GM19328 (cell line): ENCODE measurements around the gene AMPD2.
"Not testable (repeated sequence)": the region's sequence is repeated elsewhere in the genome, so short reads cannot be mapped to it uniquely, and the experiment has no call there.

ENCODE experiments used
- ATAC-seq: cut with Tn5 transposase; IDR thresholded peaks from one replicate; pipeline ENCODE4 v1.9.1; 2021; ENCODE audit warnings: mild to moderate bottlenecking, moderate library complexity; ENCODE audit not compliant: unreplicated experiment

Gene AMPD2

DNA sequence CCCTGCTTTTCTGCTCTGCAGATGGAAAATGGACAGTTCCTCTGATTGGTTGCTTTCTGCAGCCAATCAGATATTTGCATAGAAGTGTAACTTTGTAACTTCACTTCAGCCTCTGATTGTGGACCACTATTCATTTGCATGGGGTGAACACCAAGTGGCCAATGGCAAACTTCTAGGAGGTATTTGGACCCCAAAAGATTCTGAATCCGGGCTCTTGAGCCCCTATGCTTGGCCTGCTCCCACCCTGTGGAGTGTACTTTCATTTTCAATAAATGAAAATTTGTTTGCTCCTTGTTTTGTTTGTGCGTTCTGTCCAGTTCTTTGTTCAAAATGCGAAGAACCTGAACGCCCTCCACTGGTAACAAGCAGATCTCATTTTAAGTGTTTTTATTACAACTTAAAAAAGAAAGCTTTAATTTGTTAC lies 29.9 kb downstream of the AMPD2 start:
- no peak for ATAC-seq

- no peak for ATAC-seq
These were observed 31.0 kb downstream of the AMPD2 start for GRCh38 chr1:109650609-109651008.

- no peak for ATAC-seq
These were observed 32.8 kb downstream of the AMPD2 start for GRCh38 chr1:109652402-109652801.

DNA sequence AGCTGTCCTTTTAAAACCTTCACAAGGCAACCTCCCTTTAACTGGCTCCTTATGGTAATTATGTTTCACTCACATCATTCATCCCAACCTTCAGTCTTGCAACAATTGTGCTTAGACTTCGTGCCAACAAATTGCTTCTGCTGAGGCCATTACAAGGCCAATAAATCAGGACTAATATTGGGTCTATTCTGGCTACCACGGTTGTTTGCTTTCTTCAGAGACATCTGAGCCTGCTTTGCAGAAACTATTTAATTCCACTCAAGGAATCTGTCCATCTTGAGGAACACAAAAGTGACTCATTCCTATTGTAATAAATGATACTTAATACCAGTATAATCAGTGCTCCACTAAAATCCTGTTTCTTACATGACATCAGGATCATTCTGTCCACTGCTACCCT lies 33.7 kb downstream of the AMPD2 start:
- ATAC-seq: no peak

- no peak for ATAC-seq
These were observed 34.9 kb downstream of the AMPD2 start for GRCh38 chr1:109654519-109654918.

GRCh38 chr1:109655615-109656519 lies 36.2 kb downstream of the AMPD2 start, which contains the start of gene GSTM4:
Gene GSTM4, plus strand, starts transcription at chr1:109656099. Its CDS starts 291 bp downstream, at chr1:109656390.
- peak; percentile 84 for ATAC-seq

DNA sequence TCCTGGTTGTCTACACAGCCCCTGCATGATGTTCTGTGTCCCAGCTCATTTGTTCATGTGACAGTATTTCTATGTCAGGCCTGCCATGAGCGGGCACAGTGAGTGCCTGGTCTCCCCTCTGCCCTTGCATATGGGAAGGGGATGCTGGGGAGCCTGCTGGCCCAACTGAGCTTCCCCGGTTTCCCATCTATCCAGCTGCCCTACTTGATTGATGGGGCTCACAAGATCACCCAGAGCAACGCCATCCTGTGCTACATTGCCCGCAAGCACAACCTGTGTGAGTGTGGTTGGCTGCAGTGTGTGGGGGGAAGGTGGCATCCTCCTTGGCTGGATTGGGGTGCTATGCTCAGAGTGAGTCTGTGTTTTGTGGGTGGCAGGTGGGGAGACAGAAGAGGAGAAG lies 37.8 kb downstream of the AMPD2 start:
- no peak for ATAC-seq

- ATAC-seq: no peak
These were observed 38.3 kb downstream of the AMPD2 start for GRCh38 chr1:109657970-109658369.

DNA sequence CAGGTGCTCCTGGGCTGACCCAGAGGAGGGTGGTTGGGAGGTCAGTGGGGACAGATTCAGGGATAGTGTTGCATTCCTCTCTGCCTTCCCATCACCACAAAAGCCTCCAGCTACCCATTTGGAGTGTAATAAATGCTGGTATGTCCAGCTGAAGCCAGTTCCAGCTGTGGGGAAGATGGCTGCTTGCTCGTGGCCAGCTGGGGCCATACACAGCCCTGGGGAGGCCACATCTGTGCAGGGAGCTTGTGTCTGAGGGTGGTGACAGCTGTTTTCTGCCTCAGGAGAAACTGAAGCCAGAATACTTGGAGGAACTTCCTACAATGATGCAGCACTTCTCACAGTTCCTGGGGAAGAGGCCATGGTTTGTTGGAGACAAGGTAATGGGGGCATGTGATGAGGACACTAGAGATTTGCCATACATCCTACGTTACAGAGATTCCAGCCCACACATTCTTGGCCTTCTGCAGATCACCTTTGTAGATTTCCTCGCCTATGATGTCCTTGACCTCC lies 39.0 kb downstream of the AMPD2 start:
- ATAC-seq: no peak

DNA sequence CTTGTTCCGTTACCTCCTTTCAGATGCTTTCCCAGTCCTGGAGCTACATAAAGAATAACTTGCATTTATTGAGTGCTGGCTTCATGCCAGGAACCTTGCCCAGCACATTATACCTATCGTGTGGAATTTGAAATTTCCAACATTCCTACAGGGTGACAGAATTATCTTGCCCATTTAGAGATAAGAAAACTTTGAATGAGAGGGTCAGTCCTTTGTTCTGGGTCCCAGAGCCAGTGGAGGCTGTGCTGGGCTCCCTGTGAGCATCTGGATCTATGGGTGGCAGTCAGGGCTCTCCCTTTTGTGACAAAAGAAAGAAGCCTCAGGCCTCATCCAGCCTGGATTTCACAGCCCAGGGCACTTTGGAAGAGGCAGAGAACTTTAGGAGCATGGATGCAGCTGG lies 39.5 kb downstream of the AMPD2 start:
- ATAC-seq: no peak

DNA sequence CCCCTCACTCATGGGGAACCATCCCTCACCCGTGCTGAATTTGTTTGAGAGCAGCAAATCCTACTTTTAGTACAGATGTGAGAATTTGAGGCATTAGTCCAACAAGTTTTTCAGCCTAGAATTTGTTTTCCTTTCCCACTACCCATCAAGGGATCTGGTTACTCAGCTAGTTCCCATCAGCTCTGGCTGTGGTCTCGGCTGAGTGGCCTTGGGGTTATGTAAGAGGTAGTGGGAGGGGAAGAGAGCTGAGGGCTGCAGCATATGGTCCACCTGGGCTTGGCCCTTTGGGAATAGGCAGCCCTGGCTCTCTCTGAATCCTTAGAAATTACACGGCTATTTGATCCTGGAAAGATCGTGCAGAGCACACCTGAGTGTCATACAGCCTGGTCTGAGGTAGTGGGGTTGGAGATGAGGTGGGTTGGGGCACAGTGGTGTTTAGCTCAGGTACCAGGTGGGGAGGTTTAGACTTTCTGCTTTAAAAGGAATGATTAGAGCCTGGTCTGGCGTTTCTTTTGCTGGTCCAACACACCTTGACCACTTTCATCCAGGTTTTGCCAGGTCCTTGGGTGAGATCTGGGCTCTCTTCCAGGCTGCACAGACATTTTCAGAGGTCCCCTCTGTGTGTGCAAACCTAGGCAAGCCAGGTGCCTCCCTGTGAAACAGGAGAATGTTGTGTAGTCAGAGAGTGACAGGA lies 40.5 kb downstream of the AMPD2 start:
- ATAC-seq: no peak

GRCh38 chr1:109660691-109661026 lies 41.0 kb downstream of the AMPD2 start:
- ATAC-seq: not testable (repeated sequence)

DNA sequence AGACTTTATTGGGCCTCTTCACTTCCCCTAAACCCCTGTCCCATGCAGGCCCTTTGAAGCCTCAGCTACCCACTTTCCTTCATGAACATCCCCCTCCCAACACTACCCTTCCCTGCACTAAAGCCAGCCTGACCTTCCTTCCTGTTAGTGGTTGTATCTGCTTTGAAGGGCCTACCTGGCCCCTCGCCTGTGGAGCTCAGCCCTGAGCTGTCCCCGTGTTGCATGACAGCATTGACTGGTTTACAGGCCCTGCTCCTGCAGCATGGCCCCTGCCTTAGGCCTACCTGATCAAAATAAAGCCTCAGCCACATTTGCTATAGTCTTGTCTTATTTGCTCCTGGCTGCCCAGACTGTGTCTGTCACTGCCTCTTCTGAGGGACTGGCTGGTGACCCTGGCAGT lies 41.8 kb downstream of the AMPD2 start:
- ATAC-seq: no peak

DNA sequence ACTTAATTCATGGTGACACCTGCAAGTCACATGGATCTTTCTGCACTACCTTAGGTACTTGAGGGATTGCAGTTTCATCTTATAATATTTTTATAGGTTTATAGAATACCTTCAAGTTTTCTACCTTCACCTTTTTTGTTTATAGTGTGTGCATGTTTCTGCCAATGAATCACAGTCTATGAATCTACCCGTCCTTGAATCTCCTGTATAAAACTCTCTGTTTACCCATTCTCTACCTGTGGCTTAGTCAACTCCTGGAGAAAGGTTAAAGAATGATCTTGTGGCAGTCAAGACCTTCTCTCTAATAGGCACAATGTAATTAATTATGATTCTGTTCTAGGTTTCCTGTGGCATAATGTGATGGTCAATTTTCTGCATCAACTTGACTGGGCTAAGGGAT lies 45.0 kb downstream of the AMPD2 start:
- ATAC-seq: no peak

- peak; percentile 97 for ATAC-seq
These were observed 48.0 kb downstream of the AMPD2 start, which contains the start of gene GSTM2 for GRCh38 chr1:109667452-109668122. Gene GSTM2, plus strand, starts transcription at chr1:109668057. Its CDS starts 59 bp downstream, at chr1:109668116.

DNA sequence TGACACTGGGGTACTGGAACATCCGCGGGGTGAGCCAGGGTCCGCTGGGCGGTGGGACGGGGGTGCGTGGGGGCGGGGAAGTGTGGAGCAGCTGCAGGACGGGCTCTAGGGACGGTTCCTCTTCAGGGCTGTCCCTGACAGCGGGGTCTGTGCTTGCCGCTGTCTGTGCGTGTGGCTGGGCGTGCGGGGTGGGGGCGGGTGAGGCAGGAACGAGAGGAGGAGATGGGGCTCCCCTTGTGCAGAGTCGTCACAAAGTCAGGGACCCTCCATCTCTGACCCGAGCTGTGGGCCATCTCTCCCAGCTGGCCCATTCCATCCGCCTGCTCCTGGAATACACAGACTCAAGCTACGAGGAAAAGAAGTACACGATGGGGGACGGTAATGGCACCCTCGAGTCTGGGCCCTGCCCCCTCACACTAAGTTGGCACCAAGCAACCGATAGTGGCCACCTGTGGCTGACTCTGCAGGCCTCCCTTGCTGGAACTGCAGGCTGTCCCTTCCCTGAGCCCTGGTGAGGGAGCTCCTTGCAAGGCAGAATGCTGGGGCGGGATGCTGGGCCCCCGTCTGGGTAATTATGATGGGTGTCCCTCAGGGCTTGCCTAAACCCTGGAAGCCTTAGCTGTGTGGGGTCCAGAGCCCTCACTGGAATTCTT lies 48.6 kb downstream of the AMPD2 start:
- no peak for ATAC-seq

DNA sequence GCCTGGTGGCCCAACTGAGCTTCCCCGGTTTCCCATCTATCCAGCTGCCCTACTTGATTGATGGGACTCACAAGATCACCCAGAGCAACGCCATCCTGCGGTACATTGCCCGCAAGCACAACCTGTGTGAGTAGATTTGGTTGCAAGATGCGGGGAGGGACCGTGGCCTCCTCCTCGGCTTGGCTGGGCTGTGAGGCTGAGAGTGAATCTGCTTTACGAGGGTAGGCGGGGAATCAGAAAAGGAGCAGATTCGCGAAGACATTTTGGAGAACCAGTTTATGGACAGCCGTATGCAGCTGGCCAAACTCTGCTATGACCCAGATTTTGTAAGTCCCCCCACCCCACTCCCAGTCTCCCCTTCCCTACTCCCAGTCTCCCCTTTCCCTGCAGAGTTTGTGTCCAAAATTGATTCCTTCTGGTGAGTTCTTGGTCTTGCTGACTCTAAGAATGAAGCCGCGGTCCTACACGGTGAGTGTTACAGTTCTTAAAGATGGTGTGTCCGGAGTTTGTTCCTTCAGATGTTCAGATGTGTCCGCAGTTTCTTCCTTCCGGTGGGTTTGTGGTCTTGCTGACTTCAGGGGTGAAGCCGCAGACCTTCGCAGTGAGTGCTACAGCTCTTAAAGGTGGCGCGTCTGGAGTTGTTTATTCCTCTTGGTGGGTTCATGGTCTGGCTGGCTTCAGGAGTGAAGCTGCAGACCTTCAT lies 49.8 kb downstream of the AMPD2 start:
- no peak for ATAC-seq

GRCh38 chr1:109669949-109670302 lies 50.3 kb downstream of the AMPD2 start:
- ATAC-seq: not testable (repeated sequence)

- no peak for ATAC-seq
These were observed 51.4 kb downstream of the AMPD2 start for GRCh38 chr1:109671067-109671466.

GRCh38 chr1:109673861-109674260 lies 54.2 kb downstream of the AMPD2 start:
- not testable (repeated sequence) for ATAC-seq
